ENCODE data around the gene DNAI2. TPM values are rescaled to one million over a fixed set of nuclear protein-coding genes. Genes with fewer than 3 reads are reported as not detected.
"Not testable (repeated sequence)": the region's sequence is repeated elsewhere in the genome, so short reads cannot be mapped to it uniquely, and the experiment has no call there.

The DNAI2 gene
- total and polyA plus RNA-seq, 9 of the 15 experiments (the other 6 are each of a cell fraction or from before 2014, with no cell fraction given): not detected

DNA sequence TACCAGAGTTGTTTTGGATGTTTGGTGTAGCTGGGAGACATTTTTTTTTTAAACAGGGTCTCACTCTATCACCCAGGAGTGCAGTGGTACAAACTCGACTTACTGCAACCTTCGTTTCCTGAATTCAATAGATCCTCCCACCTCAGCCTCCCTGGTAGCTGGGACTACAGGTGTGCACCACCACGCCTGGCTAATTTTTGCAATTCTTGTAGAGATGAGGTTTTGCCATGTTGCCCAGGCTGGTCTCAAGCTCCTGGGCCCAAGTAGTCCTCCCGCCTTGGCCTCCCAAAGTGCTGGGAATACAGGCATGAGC lies 8.2 kb downstream of the DNAI2 start:
- not testable (repeated sequence) for H3K9ac ChIP-seq (ENCODE audit: insufficient read depth in 1 of 2, low read depth in 2 of 2, low read length in 2 of 2)

More for the DNA sequence above, 8.2 kb downstream of the DNAI2 start:
- BruUV-seq (replicated peaks); H3K36me3 ChIP-seq (ENCODE audit: control insufficient read depth, insufficient read depth, low read length); H3K79me2 ChIP-seq (ENCODE audit: control insufficient read depth, insufficient read depth, low read length); H3K27me3 ChIP-seq (ENCODE audit: control insufficient read depth in 2 of 2, insufficient read depth in 2 of 2, low read length in 2 of 2); H3K9me3 ChIP-seq (replicated peaks; ENCODE audit: control insufficient read depth, insufficient read depth, low read depth, low read length); DNase-seq (ENCODE audit: extremely low read depth in 1 of 4, low spot score in 3 of 4); ATAC-seq; H2AFZ ChIP-seq (ENCODE audit: low read depth, low read length); H3K9me1 ChIP-seq (ENCODE audit: control insufficient read depth, insufficient read depth, low read length); H3K4me3 ChIP-seq; H3K4me2 ChIP-seq (ENCODE audit: insufficient read depth, low read length); FAIRE-seq; H4K20me1 ChIP-seq (replicated peaks; ENCODE audit: control insufficient read depth, insufficient read depth, low read length); CTCF ChIA-PET (ENCODE audit: low intra/inter-chr PET ratio); H3K27ac ChIP-seq (ENCODE audit: extremely low read depth, low read depth, low read length): not testable (repeated sequence)
- peaks cover 16 to 30% of the 10 kb centered on the region in 2 experiments for H3K4me1 ChIP-seq (replicated peaks in 1 of 2; ENCODE audit: control insufficient read depth in 2 of 2, insufficient read depth in 2 of 2, low read length in 2 of 2)
- in situ Hi-C loops (cut with MboI) (loop anchor here (5.0 kb wide), 1 partner anchor 65 kb away; no protein-coding TSS in a partner anchor), intact Hi-C loops (cut with micrococcal nuclease) (loop anchor here (5.0 kb wide), 1 partner anchor 70 kb away; the partner anchor contains the start of gene TTYH2)
- POLR2A ChIA-PET: interaction anchor here (0.6 to 1.9 kb wide), 6 partner anchors 10 to 352 kb away, joined by 3 to 6 read pairs (median 4); no protein-coding TSS in a partner anchor
- TF ChIP-seq ZNF134 (CRISPR knock-in tag; conservative IDR thresholded peaks at IDR 0.05) (peak; percentile 58; the same call in 1 of the 2 replicates), SMARCA5 (IDR thresholded peaks at IDR 0.05) (peak; percentile 65; the same call in 1 of the 2 replicates), BCOR (IDR thresholded peaks at IDR 0.05) (peak; percentile 26; the same call in 1 of the 2 replicates), CBX1 (IDR thresholded peaks at IDR 0.05; ENCODE audit: low read depth) (peak; percentile 48), OTX1 (CRISPR knock-in tag; IDR thresholded peaks at IDR 0.05) (0 out of 2 replicates have a peak, but pooled peaks have one; percentile 16), ZNF263 (CRISPR knock-in tag; IDR thresholded peaks at IDR 0.05; ENCODE audit: borderline replicate concordance) (peak; percentile 63; the same call in 1 of the 2 replicates), ZNF431 (CRISPR knock-in tag; IDR thresholded peaks at IDR 0.05) (0 out of 2 replicates have a peak, but pooled peaks have one; percentile 30), ZNF324 (CRISPR knock-in tag; IDR thresholded peaks at IDR 0.05) (0 out of 2 replicates have a peak, but pooled peaks have one; percentile 5), ADNP (tag; IDR thresholded peaks at IDR 0.05) (peak; percentile 89; the same call in 1 of the 2 replicates), ZNF584 (CRISPR knock-in tag; IDR thresholded peaks at IDR 0.05; ENCODE audit: low read depth) (0 out of 2 replicates have a peak, but pooled peaks have one; percentile 1)
- TF ChIP-seq, protein P1, sequence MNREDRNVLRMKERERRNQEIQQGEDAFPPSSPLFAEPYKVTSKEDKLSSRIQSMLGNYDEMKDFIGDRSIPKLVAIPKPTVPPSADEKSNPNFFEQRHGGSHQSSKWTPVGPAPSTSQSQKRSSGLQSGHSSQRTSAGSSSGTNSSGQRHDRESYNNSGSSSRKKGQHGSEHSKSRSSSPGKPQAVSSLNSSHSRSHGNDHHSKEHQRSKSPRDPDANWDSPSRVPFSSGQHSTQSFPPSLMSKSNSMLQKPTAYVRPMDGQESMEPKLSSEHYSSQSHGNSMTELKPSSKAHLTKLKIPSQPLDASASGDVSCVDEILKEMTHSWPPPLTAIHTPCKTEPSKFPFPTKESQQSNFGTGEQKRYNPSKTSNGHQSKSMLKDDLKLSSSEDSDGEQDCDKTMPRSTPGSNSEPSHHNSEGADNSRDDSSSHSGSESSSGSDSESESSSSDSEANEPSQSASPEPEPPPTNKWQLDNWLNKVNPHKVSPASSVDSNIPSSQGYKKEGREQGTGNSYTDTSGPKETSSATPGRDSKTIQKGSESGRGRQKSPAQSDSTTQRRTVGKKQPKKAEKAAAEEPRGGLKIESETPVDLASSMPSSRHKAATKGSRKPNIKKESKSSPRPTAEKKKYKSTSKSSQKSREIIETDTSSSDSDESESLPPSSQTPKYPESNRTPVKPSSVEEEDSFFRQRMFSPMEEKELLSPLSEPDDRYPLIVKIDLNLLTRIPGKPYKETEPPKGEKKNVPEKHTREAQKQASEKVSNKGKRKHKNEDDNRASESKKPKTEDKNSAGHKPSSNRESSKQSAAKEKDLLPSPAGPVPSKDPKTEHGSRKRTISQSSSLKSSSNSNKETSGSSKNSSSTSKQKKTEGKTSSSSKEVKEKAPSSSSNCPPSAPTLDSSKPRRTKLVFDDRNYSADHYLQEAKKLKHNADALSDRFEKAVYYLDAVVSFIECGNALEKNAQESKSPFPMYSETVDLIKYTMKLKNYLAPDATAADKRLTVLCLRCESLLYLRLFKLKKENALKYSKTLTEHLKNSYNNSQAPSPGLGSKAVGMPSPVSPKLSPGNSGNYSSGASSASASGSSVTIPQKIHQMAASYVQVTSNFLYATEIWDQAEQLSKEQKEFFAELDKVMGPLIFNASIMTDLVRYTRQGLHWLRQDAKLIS (CRISPR knock-in tag; IDR thresholded peaks at IDR 0.05): 0 out of 2 replicates have a peak, but pooled peaks have one; percentile 69
- WGBS (ENCODE audit: insufficient coverage, low coverage, missing lambda C conversion rate): 23% methylated on average over 4 of the region's 4 CpGs

All from K562 (cell line).